Testis (tissue), 3 donors: ENCODE data around the gene CENPQ. TPM values are rescaled to one million over a fixed set of nuclear protein-coding genes. Genes with fewer than 3 reads are reported as not detected.

Experiments used
- DNase-seq: peaks from one replicate; pipeline ENCODE4 v3.0.0-alpha.2; 2019
- H3K27ac ChIP-seq, 2 donors: fragments of 200-600 bp; sonication (generic); one replicate each; pipeline ENCODE4 v1.5.1; 2019
- H3K27me3 ChIP-seq: fragments of 200-600 bp; sonication (generic); one replicate; pipeline ENCODE4 v1.5.1; 2019
- H3K36me3 ChIP-seq: fragments of 200-600 bp; sonication (generic); one replicate; pipeline ENCODE4 v1.5.1; 2017; ENCODE audit warnings: low read depth; ENCODE audit errors: missing control alignments
- H3K4me1 ChIP-seq: fragments of 200-600 bp; sonication (generic); one replicate; pipeline ENCODE4 v1.5.1; 2019
- H3K4me3 ChIP-seq, 2 donors: fragments of 200-600 bp; sonication (generic); one replicate each; pipeline ENCODE4 v1.5.1; 2017 to 2019
- H3K9me3 ChIP-seq: fragments of 200-600 bp; sonication (generic); one replicate; pipeline ENCODE4 v1.5.1; 2017
- CTCF ChIP-seq, 3 experiments: fragments of 450-650 bp in 2 of 3; fragments of 200-600 bp in 1 of 3; sonication (generic) in 1 of 3; IDR thresholded peaks; one replicate each; pipeline ENCODE4 v1.5.1; 2016 to 2019; ENCODE audit warnings: antibody characterized with exemption in 3 of 3, mild to moderate bottlenecking in 2 of 3, moderate library complexity in 1 of 3
- POLR2A ChIP-seq: fragments of 450-650 bp; IDR thresholded peaks from one replicate; pipeline ENCODE4 v1.6.1; 2017; ENCODE audit warnings: antibody characterized with exemption, mild to moderate bottlenecking, moderate library complexity
- WGBS, 2 donors: methylation state at CpG; one replicate each; pipeline ENCODE4 v1.1.5; 2018; 5-methylcytosine and 5-hydroxymethylcytosine counted together
- intact Hi-C: fragments of 100-400 bp; cut with DNase I; formaldehyde crosslinking; loops from one replicate; pipeline ENCODE4 v1.15.1; 2023; ENCODE audit warnings: low total_unique reads
- polyA plus RNA-seq: library from polyadenylated mRNA; stranded (reverse); fragments of 350-450 nt; fragmentation: Illumina TruSeq; extraction: RNeasy Lipid Tissue Mini Kit (QIAGEN cat#74804); gene quantifications from one replicate; pipeline ENCODE4 v1.2.3, GENCODE V29; 2014; ENCODE audit warnings: low read depth, low replicate concordance; ENCODE audit not compliant: insufficient read depth
- total RNA-seq, 2 donors: library from RNA; depleted of rRNA; stranded (reverse); fragments of >200 nt; gene quantifications; one replicate each; pipeline ENCODE4 v1.2.3, GENCODE V29; 2016

CENPQ gene
- total and polyA plus RNA-seq, 3 donors from 2014 or later = 2.8 to 7.6 (median 3.8) TPM

GRCh38 chr6:49430187-49430586, 33.0 kb upstream of the CENPQ start:
- H3K36me3 ChIP-seq = no peaks in the 10 kb centered on the region

GRCh38 chr6:49430866-49431265, 32.3 kb upstream of the CENPQ start:
- H3K9me3 ChIP-seq = no peaks in the 10 kb centered on the region
- 94% methylated on average over 1 of the region's 1 CpG for WGBS, 2 donors
- no peak overlapping the region for H3K27ac ChIP-seq
- H3K27me3 ChIP-seq = no peaks in the 10 kb centered on the region
- DNase-seq = no peak
- no peaks in the 10 kb centered on the region for H3K36me3 ChIP-seq
- intact Hi-C loops = no loop called here
- no peaks in the 10 kb centered on the region for H3K4me1 ChIP-seq
- H3K4me3 ChIP-seq = no peak overlapping the region
- no peak for TF ChIP-seq POLR2A
- TF ChIP-seq CTCF (IDR thresholded peaks at IDR 0.05) = no peak

More at GRCh38 chr6:49430187-49430586, 33.0 kb upstream of the CENPQ start:
- H3K4me3 ChIP-seq = no peak overlapping the region
- 66 to 97% methylated on average over 2 of the region's 2 CpGs for WGBS, 2 donors
- no peaks in the 10 kb centered on the region for H3K4me1 ChIP-seq
- no peak for TF ChIP-seq CTCF (IDR thresholded peaks at IDR 0.05)
- TF ChIP-seq POLR2A = no peak
- H3K27ac ChIP-seq = no peak overlapping the region
- H3K27me3 ChIP-seq = no peaks in the 10 kb centered on the region
- H3K9me3 ChIP-seq = no peaks in the 10 kb centered on the region
- intact Hi-C loops = no loop called here
- no peak for DNase-seq

GRCh38 chr6:49453221-49453620, 9.9 kb upstream of the CENPQ start:
- no peaks in the 10 kb centered on the region for H3K36me3 ChIP-seq

GRCh38 chr6:49454787-49455709, 8.1 kb upstream of the CENPQ start:
- intact Hi-C loops = no loop called here
- no peak overlapping the region for H3K4me3 ChIP-seq
- H3K4me1 ChIP-seq = no peaks in the 10 kb centered on the region
- H3K27me3 ChIP-seq = no peaks in the 10 kb centered on the region
- H3K36me3 ChIP-seq = no peaks in the 10 kb centered on the region
- TF ChIP-seq POLR2A (no peak), CTCF (IDR thresholded peaks at IDR 0.05) (no peak)
- H3K9me3 ChIP-seq = no peaks in the 10 kb centered on the region
- DNase-seq = no peak
- H3K27ac ChIP-seq = no peak overlapping the region
- 94 to 96% methylated on average over 3 of the region's 3 CpGs for WGBS, 2 donors

More at GRCh38 chr6:49453221-49453620, 9.9 kb upstream of the CENPQ start:
- Histone ChIP-seq H3K27me3 (no peaks in the 10 kb centered on the region), H3K9me3 (no peaks in the 10 kb centered on the region), H3K4me3 (no peak overlapping the region), H3K4me1 (no peaks in the 10 kb centered on the region), H3K27ac (no peak overlapping the region)
- intact Hi-C loops = no loop called here
- TF ChIP-seq POLR2A = no peak
- TF ChIP-seq CTCF (IDR thresholded peaks at IDR 0.05) = peak in 1 of 3 experiments; percentile 39
- WGBS, 2 donors = 89 to 93% methylated on average over 2 of the region's 2 CpGs
- no peak for DNase-seq
